IMR-90 (cell line): ENCODE measurements around the gene ARHGEF40. TPM values are rescaled to one million over a fixed set of nuclear protein-coding genes. Genes with fewer than 3 reads are reported as not detected.

Experiments
- ATAC-seq: fragments of 200-7000 bp; cut with Tn5 transposase; 2 replicates; pipeline ENCODE4 v1.9.1; 2020; ENCODE audit warnings: low read depth, mild to moderate bottlenecking, moderate library complexity
- BruUV-seq: library from RNA; stranded (reverse); fragments of 400-500 nt; replicated peaks from 2 replicates; lab custom pipeline; 2021; lab: Mats Ljungman, UMichigan
- CTCF ChIA-PET: fragments of 300-600 bp; formaldehyde crosslinking; extraction: SDS; loops from one replicate; lab custom pipeline; 2021; ENCODE audit warnings: antibody characterized with exemption; lab: Yijun Ruan, JAX
- POLR2A ChIA-PET: fragments of 300-600 bp; sonication (Branson Sonifier 250); formaldehyde crosslinking; loops from one replicate; lab custom pipeline; 2022; ENCODE audit warnings: antibody characterized with exemption; ENCODE audit not compliant: unreplicated experiment; lab: Charles Lee
- DNase-seq: peaks from one replicate; pipeline ENCODE4 v3.0.0; 2013
- H2AFZ ChIP-seq: replicated peaks from 2 replicates; pipeline ENCODE3; 2013; ENCODE audit warnings: low read length, mild to moderate bottlenecking; ENCODE audit not compliant: poor library complexity
- H2AK5ac ChIP-seq: 2 replicates; pipeline ENCODE4 v1.6.1; 2013; ENCODE audit warnings: low read depth, low read length, inconsistent platforms
- H2AK9ac ChIP-seq: replicated peaks from 2 replicates; pipeline ENCODE3; 2013; ENCODE audit warnings: mild to moderate bottlenecking, low read depth, low read length, moderate library complexity; ENCODE audit not compliant: poor library complexity
- H2BK120ac ChIP-seq: 2 replicates; pipeline ENCODE4 v1.6.1; 2013; ENCODE audit warnings: low read depth, low read length, inconsistent platforms
- H2BK15ac ChIP-seq: 3 replicates; pipeline ENCODE4 v1.6.1; 2013; ENCODE audit warnings: low read depth, low read length, inconsistent platforms
- H2BK20ac ChIP-seq: 2 replicates; pipeline ENCODE4 v1.6.1; 2013; ENCODE audit warnings: low read depth, mild to moderate bottlenecking, inconsistent platforms, low read length, moderate library complexity
- H2BK5ac ChIP-seq: 2 replicates; pipeline ENCODE4 v1.6.1; 2013; ENCODE audit warnings: mild to moderate bottlenecking, low read depth, low read length, inconsistent platforms; ENCODE audit not compliant: poor library complexity, severe bottlenecking
- H3K14ac ChIP-seq: replicated peaks from 2 replicates; pipeline ENCODE4 v1.6.1; 2013; ENCODE audit warnings: low read depth, low read length, inconsistent platforms
- H3K18ac ChIP-seq: 2 replicates; pipeline ENCODE4 v1.6.1; 2013; ENCODE audit warnings: low read depth, low read length, control low read depth
- H3K23ac ChIP-seq: 2 replicates; pipeline ENCODE4 v1.6.1; 2013; ENCODE audit warnings: low read depth, low read length, inconsistent platforms
- H3K27ac ChIP-seq: 2 replicates; pipeline ENCODE4 v1.5.1; 2013; ENCODE audit warnings: mild to moderate bottlenecking, control low read depth, low read length; ENCODE audit not compliant: insufficient read depth
- H3K27me3 ChIP-seq: 2 replicates; pipeline ENCODE4 v1.6.1; 2013; ENCODE audit warnings: low read length; ENCODE audit not compliant: control insufficient read depth, insufficient read depth
- H3K36me3 ChIP-seq: 2 replicates; pipeline ENCODE4 v1.6.1; 2013; ENCODE audit warnings: low read length, mixed read lengths; ENCODE audit not compliant: control insufficient read depth, insufficient read depth
- H3K4ac ChIP-seq: 2 replicates; pipeline ENCODE4 v1.6.1; 2013; ENCODE audit warnings: low read depth, low read length, inconsistent platforms
- H3K4me1 ChIP-seq: 2 replicates; pipeline ENCODE4 v1.6.1; 2013; ENCODE audit warnings: low read length, mixed read lengths; ENCODE audit not compliant: control insufficient read depth, insufficient read depth
- H3K4me2 ChIP-seq: 2 replicates; pipeline ENCODE4 v1.6.1; 2013; ENCODE audit warnings: low read depth, mild to moderate bottlenecking, control low read depth, low read length, moderate library complexity
- H3K4me3 ChIP-seq: 2 replicates; pipeline ENCODE4 v1.5.1; 2013; ENCODE audit warnings: low read depth, mild to moderate bottlenecking, control low read depth, low read length, moderate library complexity; ENCODE audit not compliant: insufficient read depth
- H3K56ac ChIP-seq: 2 replicates; pipeline ENCODE4 v1.6.1; 2013; ENCODE audit warnings: low read length, inconsistent platforms; ENCODE audit not compliant: insufficient read depth; ENCODE audit errors: extremely low read depth
- H3K79me1 ChIP-seq, 2 experiments: 2 replicates each; pipeline ENCODE4 v1.6.1; 2013; ENCODE audit warnings: low read length in 2 of 2, inconsistent platforms in 1 of 2, low read depth in 1 of 2
- H3K9ac ChIP-seq: 2 replicates; pipeline ENCODE4 v1.6.1; 2013; ENCODE audit warnings: low read depth, low read length, control low read depth
- H3K9me1 ChIP-seq: 2 replicates; pipeline ENCODE4 v1.6.1; 2013; ENCODE audit warnings: low read length, inconsistent platforms; ENCODE audit not compliant: insufficient read depth
- H3K9me3 ChIP-seq: 2 replicates; pipeline ENCODE4 v1.6.1; 2013; ENCODE audit warnings: low read length; ENCODE audit not compliant: control insufficient read depth, insufficient read depth
- H4K20me1 ChIP-seq: 2 replicates; pipeline ENCODE4 v1.6.1; 2013; ENCODE audit warnings: low read length, inconsistent platforms; ENCODE audit not compliant: insufficient read depth
- H4K5ac ChIP-seq: 2 replicates; pipeline ENCODE4 v1.6.1; 2013; ENCODE audit warnings: mild to moderate bottlenecking, low read depth, low read length, control low read depth
- H4K8ac ChIP-seq, 2 experiments: 2 replicates each; pipeline ENCODE4 v1.6.1; 2013; ENCODE audit warnings: low read depth in 2 of 2, low read length in 2 of 2, control low read depth in 1 of 2, inconsistent platforms in 1 of 2
- H4K91ac ChIP-seq: 2 replicates; pipeline ENCODE4 v1.6.1; 2013; ENCODE audit warnings: low read depth, low read length, inconsistent platforms; ENCODE audit not compliant: insufficient read depth
- BHLHE40 ChIP-seq: fragments of 150-350 bp; IDR thresholded peaks from 2 replicates; pipeline ENCODE4 v1.6.1; 2016; ENCODE audit warnings: mild to moderate bottlenecking, low read depth, low read length
- CEBPB ChIP-seq: IDR thresholded peaks from 2 replicates; pipeline ENCODE4 v1.6.1; 2012; ENCODE audit warnings: low read depth, low read length, improper control_type of control experiment
- CHD1 ChIP-seq: IDR thresholded peaks from 2 replicates; pipeline ENCODE4 v1.6.1; 2012; ENCODE audit warnings: low read depth, low read length, improper control_type of control experiment
- CTCF ChIP-seq: conservative IDR thresholded peaks from 2 replicates; pipeline ENCODE4 v1.5.1; 2012; ENCODE audit warnings: mild to moderate bottlenecking, low read depth, low read length, improper control_type of control experiment
- ELK1 ChIP-seq: fragments of 150-350 bp; IDR thresholded peaks from 2 replicates; pipeline ENCODE4 v1.6.1; 2016; ENCODE audit warnings: low read depth, mild to moderate bottlenecking, low read length, moderate library complexity, borderline replicate concordance
- FOS ChIP-seq: fragments of 150-350 bp; IDR thresholded peaks from 2 replicates; pipeline ENCODE4 v1.6.1; 2016; ENCODE audit warnings: low read depth, low read length
- MAFK ChIP-seq: IDR thresholded peaks from 2 replicates; pipeline ENCODE4 v1.6.1; 2012; ENCODE audit warnings: low read depth, low read length, improper control_type of control experiment
- MAZ ChIP-seq: IDR thresholded peaks from 2 replicates; pipeline ENCODE4 v1.6.1; 2012; ENCODE audit warnings: low read depth, mild to moderate bottlenecking, low read length, improper control_type of control experiment, moderate library complexity, borderline replicate concordance
- MXI1 ChIP-seq: IDR thresholded peaks from 2 replicates; pipeline ENCODE4 v1.6.1; 2012; ENCODE audit warnings: low read depth, mild to moderate bottlenecking, low read length, moderate library complexity, borderline replicate concordance
- NFE2L2 ChIP-seq: fragments of 150-350 bp; IDR thresholded peaks from 2 replicates; pipeline ENCODE4 v1.6.1; 2016; ENCODE audit warnings: low read depth, mild to moderate bottlenecking, low read length
- POLR2A ChIP-seq: IDR thresholded peaks from 2 replicates; pipeline ENCODE4 v1.6.1; 2012; ENCODE audit warnings: mild to moderate bottlenecking, low read depth, low read length
- RAD21 ChIP-seq: IDR thresholded peaks from 2 replicates; pipeline ENCODE4 v1.6.1; 2012; ENCODE audit warnings: low read length, improper control_type of control experiment
- RCOR1 ChIP-seq: IDR thresholded peaks from 2 replicates; pipeline ENCODE4 v1.6.1; 2012; ENCODE audit warnings: mild to moderate bottlenecking, low read length, improper control_type of control experiment; ENCODE audit not compliant: insufficient replicate concordance
- SMC3 ChIP-seq: fragments of 150-350 bp; IDR thresholded peaks from 2 replicates; pipeline ENCODE4 v1.6.1; 2016; ENCODE audit warnings: low read depth, mild to moderate bottlenecking, antibody characterized with exemption, low read length, moderate library complexity
- USF2 ChIP-seq: fragments of 150-350 bp; IDR thresholded peaks from 2 replicates; pipeline ENCODE4 v1.6.1; 2017; ENCODE audit warnings: mild to moderate bottlenecking, antibody characterized with exemption, low read length, low read depth
- WGBS, 2 experiments: methylation state at CpG; one replicate each; pipeline versions ENCODE4 v1.1.5 to v1.1.7; 2013; ENCODE audit warnings: missing lambda C conversion rate in 2 of 2; ENCODE audit not compliant: insufficient read length in 1 of 2; ENCODE audit errors: extremely low coverage in 2 of 2; 5-methylcytosine and 5-hydroxymethylcytosine counted together
- dilution Hi-C: fragments of 300-500 bp; cut with HindIII; formaldehyde crosslinking; loops from one replicate; pipeline ENCODE4 v1.14.3; 2018; ENCODE audit warnings: low sequenced_read_pairs; ENCODE audit not compliant: unreplicated experiment
- in situ Hi-C: fragments of 300-500 bp; cut with MboI; formaldehyde crosslinking; loops from 3 replicates; pipeline ENCODE4 v1.14.3; 2019; ENCODE audit warnings: low sequenced_read_pairs, inconsistent platforms, mixed read lengths
- intact Hi-C: fragments of 100-400 bp; cut with micrococcal nuclease; formaldehyde crosslinking; loops from 2 replicates; pipeline ENCODE4 v1.10.0; 2022
- polyA plus RNA-seq, 3 experiments: library from polyadenylated mRNA; depleted of rRNA; stranded (reverse); fragments of >200 nt; gene quantifications; 2 replicates each; pipeline ENCODE4 v1.2.3, GENCODE V29; 2012; ENCODE audit warnings: low replicate concordance in 1 of 3
- total RNA-seq: library from RNA; depleted of rRNA; stranded (reverse); fragments of >200 nt; gene quantifications from 2 replicates; pipeline ENCODE4 v1.2.3, GENCODE V29; 2012

ARHGEF40 gene
- total and polyA plus RNA-seq, 2 of the 4 experiments (the other 2 are of a cell fraction): 18.1 to 58.4 TPM

GRCh38 chr14:21039585-21040369 is 30.3 kb upstream of the ARHGEF40 start:
- H3K9me3 ChIP-seq: no peaks in the 10 kb centered on the region
- POLR2A ChIA-PET: no interaction called here
- no peak overlapping the region for H3K14ac ChIP-seq
- no peak overlapping the region for H3K4me3 ChIP-seq
- H2BK20ac ChIP-seq: no peak overlapping the region
- no peak overlapping the region for H2AK5ac ChIP-seq
- no peak overlapping the region for H3K4ac ChIP-seq
- H3K9ac ChIP-seq: no peak overlapping the region
- H3K4me1 ChIP-seq: peaks cover 2% of the 10 kb centered on the region; the same call in 1 of the 2 replicates
- H4K20me1 ChIP-seq: no peaks in the 10 kb centered on the region
- H3K18ac ChIP-seq: no peak overlapping the region
- dilution Hi-C loops: no loop called here
- WGBS, 2 experiments: 62% methylated on average over 4 of the region's 8 CpGs; no CpG with 5 or more reads in 1 of the 2 experiments
- H2AK9ac ChIP-seq: no peak overlapping the region
- no peak overlapping the region for H3K27ac ChIP-seq
- ATAC-seq: peak; percentile 81
- H3K23ac ChIP-seq: no peak overlapping the region
- no peaks in the 10 kb centered on the region for H3K9me1 ChIP-seq
- no peak overlapping the region for H3K4me2 ChIP-seq
- no peak overlapping the region for H4K8ac ChIP-seq
- intact Hi-C loops: loop anchor here (1.0 to 2.0 kb wide), 4 partner anchors 25 to 342 kb away; no protein-coding TSS in a partner anchor
- H3K79me1 ChIP-seq: no peaks in the 10 kb centered on the region
- BruUV-seq: no TSS peak
- in situ Hi-C loops: no loop called here
- no peak overlapping the region for H2BK5ac ChIP-seq
- H4K5ac ChIP-seq: no peak overlapping the region
- no peaks in the 10 kb centered on the region for H3K36me3 ChIP-seq
- DNase-seq: peak; percentile 67
- CTCF ChIA-PET: interaction anchor here (0.6 to 3.7 kb wide), 11 partner anchors 8 to 348 kb away, joined by 3 to 37 read pairs (median 4); no protein-coding TSS in a partner anchor
- no peak overlapping the region for H2AFZ ChIP-seq
- H2BK15ac ChIP-seq: no peak overlapping the region
- no peak overlapping the region for H3K56ac ChIP-seq
- H4K91ac ChIP-seq: no peak overlapping the region
- H2BK120ac ChIP-seq: no peak overlapping the region
- H3K27me3 ChIP-seq: peaks cover 36% of the 10 kb centered on the region
- TF ChIP-seq RAD21: peak; percentile 70
- no peak for TF ChIP-seq USF2
- no peak for TF ChIP-seq CHD1
- no peak for TF ChIP-seq CEBPB
- TF ChIP-seq CTCF: peak; percentile 68
- no peak for TF ChIP-seq POLR2A
- no peak for TF ChIP-seq RCOR1
- TF ChIP-seq ELK1: no peak
- TF ChIP-seq SMC3: peak; percentile 60
- TF ChIP-seq MAFK: no peak
- TF ChIP-seq NFE2L2: no peak
- TF ChIP-seq BHLHE40: no peak
- TF ChIP-seq MAZ: no peak
- TF ChIP-seq FOS: no peak
- no peak for TF ChIP-seq MXI1
